ENCODE measurements around the gene MBNL2. TPM values are rescaled to one million over a fixed set of nuclear protein-coding genes. Genes with fewer than 3 reads are reported as not detected.

The MBNL2 gene
- total and polyA plus RNA-seq, 4 experiments from 2014 or later, result 20.1 to 36.2 (median 28.3) TPM

DNA sequence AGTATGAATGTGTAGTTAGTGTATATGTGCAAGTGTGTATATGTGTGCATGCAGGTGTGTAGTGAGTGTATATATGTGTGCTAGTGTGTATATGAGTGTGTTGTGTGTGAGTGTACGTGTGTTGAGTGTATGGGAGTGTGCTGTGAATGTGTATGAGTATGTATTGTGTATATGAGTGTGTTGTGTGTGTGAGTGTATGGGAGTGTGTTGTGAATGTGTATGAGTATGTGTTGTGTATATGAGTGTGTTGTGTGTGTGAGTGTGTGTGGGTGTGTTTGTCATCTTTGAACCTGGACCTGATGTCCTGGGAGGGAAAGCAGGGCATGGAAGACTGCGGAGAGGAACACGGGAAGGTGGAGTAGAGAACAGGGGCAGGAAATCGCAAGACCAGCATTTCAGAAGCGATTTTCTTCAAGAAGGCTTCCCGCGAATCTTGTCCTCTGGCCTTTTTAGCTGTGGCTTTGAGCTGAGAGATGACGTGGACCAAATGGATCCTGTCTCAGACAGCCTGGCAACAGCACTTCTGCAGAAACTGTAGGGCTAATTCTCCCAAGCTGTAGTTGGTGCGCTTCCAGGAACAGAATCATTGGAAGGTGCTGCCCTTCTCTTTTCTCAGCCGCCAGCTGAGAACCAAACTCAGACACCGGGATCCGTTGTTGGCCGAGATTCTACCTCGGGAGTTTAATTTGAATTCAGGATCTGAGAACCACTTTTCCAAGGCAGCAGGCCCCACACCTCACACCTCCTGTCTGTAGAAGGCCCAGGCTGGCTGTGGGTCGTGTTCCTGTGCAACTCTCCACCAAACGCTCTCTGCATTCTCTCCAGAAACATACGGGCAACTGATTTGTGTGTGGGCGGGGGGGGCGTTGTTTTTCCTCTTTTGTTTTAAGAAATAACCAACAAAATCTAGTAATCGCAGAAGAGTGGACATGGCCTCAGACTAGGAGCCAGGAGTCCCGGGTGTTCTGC lies 117.2 kb downstream of the MBNL2 start:
- Mint-ChIP-seq H3K9me3 (no peaks in the 10 kb centered on the region), H3K4me3 (peak overlapping the region in 2 of 8 donors; percentile 4 to 32), H3K36me3 (peaks cover 11 to 22% of the 10 kb centered on the region in 2 donors), H3K4me1 (peaks cover 7 to 8% (median 8%) of the 10 kb centered on the region in 4 donors), H3K27me3 (no peaks in the 10 kb centered on the region), H3K27ac (peak overlapping the region in 4 of 7 donors; percentile 9 to 75 (median 40))
- Histone ChIP-seq H3K27ac (ENCODE audit: low read depth, low read length) (no peak overlapping the region), H3K36me3 (ENCODE audit: insufficient read depth, low read length) (peaks cover 7% of the 10 kb centered on the region), H3K4me1 (ENCODE audit: insufficient read depth, low read length) (peaks cover 17% of the 10 kb centered on the region), H3K9me3 (ENCODE audit: control insufficient read depth in 1 of 2, low read length in 2 of 2) (no peaks in the 10 kb centered on the region), H3K4me3 (ENCODE audit: low read length in 2 of 2) (no peak overlapping the region), H3K27me3 (ENCODE audit: insufficient read depth, low read length) (no peaks in the 10 kb centered on the region)
- DNase-seq, result no peak
- intact Hi-C loops (cut with micrococcal nuclease), result no loop called here
- ChIA-PET CTCF (ENCODE audit: partially characterized antibody) (interaction anchor here (14.1 kb wide), 1 partner anchor 229 kb away, joined by 255 read pairs; no protein-coding TSS in a partner anchor), POLR2A (ENCODE audit: partially characterized antibody) (no interaction called here)

DNA sequence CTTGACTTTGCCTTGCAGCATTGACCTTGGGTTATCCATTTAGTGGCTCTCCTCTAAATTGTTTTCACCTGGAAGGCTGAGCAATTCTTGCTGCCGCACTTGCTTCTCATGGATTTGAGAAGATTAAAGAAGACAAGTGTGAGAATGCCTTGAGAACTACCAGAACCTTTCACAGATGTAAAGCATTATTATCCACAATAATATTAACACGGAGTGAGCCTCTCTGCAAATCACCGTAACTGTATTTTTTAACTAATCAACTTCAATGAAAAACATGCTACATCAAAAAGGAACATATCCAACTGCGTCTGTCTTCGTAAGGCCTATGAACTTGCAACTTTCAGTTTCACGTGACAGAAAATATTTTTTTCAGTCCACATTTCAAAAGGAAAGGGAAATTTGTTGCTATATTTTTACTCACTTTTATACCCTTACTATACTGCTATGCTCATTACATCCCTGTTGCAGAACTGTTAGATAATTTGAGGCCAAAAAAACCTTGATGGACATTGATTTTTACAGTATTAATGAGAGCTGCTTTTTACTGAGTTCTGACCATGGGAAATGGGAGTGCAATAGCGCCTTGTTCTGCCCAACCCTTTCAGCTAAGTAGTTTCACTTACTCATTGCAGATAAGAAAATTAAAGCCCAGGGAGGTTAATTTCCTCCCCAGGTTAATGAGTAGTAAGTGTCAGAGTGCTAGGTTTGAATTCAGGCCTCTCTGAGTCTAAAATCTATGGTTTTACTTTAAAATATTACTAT lies 118.0 kb downstream of the MBNL2 start:
- peak overlapping the region; percentile 28 to 75 (median 37) for H3K27ac Mint-ChIP-seq
- no peak overlapping the region for H3K4me3 ChIP-seq (ENCODE audit: low read length in 2 of 2)
- H3K9me3 Mint-ChIP-seq, result no peaks in the 10 kb centered on the region
- no peak overlapping the region for H3K27ac ChIP-seq (ENCODE audit: low read depth, low read length)
- peaks cover 6 to 24% of the 10 kb centered on the region in 2 donors for H3K36me3 Mint-ChIP-seq
- no peaks in the 10 kb centered on the region for H3K27me3 Mint-ChIP-seq
- DNase-seq, result no peak
- peaks cover 7 to 8% (median 8%) of the 10 kb centered on the region in 4 donors for H3K4me1 Mint-ChIP-seq
- peak overlapping the region in 4 of 8 donors; percentile 9 to 32 (median 21) for H3K4me3 Mint-ChIP-seq
- H3K9me3 ChIP-seq (ENCODE audit: control insufficient read depth in 1 of 2, low read length in 2 of 2), result no peaks in the 10 kb centered on the region
- ChIA-PET POLR2A (ENCODE audit: partially characterized antibody) (no interaction called here), CTCF (ENCODE audit: partially characterized antibody) (interaction anchor here (14.1 kb wide), 1 partner anchor 230 kb away, joined by 255 read pairs; no protein-coding TSS in a partner anchor)
- H3K4me1 ChIP-seq (ENCODE audit: insufficient read depth, low read length), result peaks cover 17% of the 10 kb centered on the region
- peaks cover 7% of the 10 kb centered on the region for H3K36me3 ChIP-seq (ENCODE audit: insufficient read depth, low read length)
- H3K27me3 ChIP-seq (ENCODE audit: insufficient read depth, low read length), result no peaks in the 10 kb centered on the region
- intact Hi-C loops (cut with micrococcal nuclease), result loop anchor here (5.0 kb wide), 1 partner anchor 113 kb away; no protein-coding TSS in a partner anchor

- Mint-ChIP-seq H3K9me3 (no peaks in the 10 kb centered on the region), H3K4me3 (no peak overlapping the region), H3K4me1 (peaks cover 7 to 8% (median 8%) of the 10 kb centered on the region in 4 donors), H3K36me3 (peaks cover 14 to 26% of the 10 kb centered on the region in 2 donors), H3K27me3 (no peaks in the 10 kb centered on the region), H3K27ac (peak overlapping the region in 4 of 7 donors; percentile 3 to 26 (median 18))
- no peaks in the 10 kb centered on the region for H3K27me3 ChIP-seq (ENCODE audit: insufficient read depth, low read length)
- no peaks in the 10 kb centered on the region for H3K9me3 ChIP-seq (ENCODE audit: control insufficient read depth in 1 of 2, low read length in 2 of 2)
- no peak overlapping the region for H3K4me3 ChIP-seq (ENCODE audit: low read length in 2 of 2)
- peaks cover 17% of the 10 kb centered on the region for H3K4me1 ChIP-seq (ENCODE audit: insufficient read depth, low read length)
- peaks cover 7% of the 10 kb centered on the region for H3K36me3 ChIP-seq (ENCODE audit: insufficient read depth, low read length)
- CTCF ChIA-PET (ENCODE audit: partially characterized antibody), result interaction anchor here (1.5 to 14.1 kb wide), 2 partner anchors 221 to 231 kb away, joined by 3 to 255 read pairs; no protein-coding TSS in a partner anchor
- intact Hi-C loops (cut with micrococcal nuclease), result loop anchor here (5.0 kb wide), 1 partner anchor 114 kb away; no protein-coding TSS in a partner anchor
- POLR2A ChIA-PET (ENCODE audit: partially characterized antibody), result no interaction called here
- no peak overlapping the region for H3K27ac ChIP-seq (ENCODE audit: low read depth, low read length)
- DNase-seq, result no peak
Measured at GRCh38 chr13:97341135-97341534, 119.0 kb downstream of the MBNL2 start.

- intact Hi-C loops (cut with micrococcal nuclease), result loop anchor here (5.0 kb wide), 1 partner anchor 115 kb away; no protein-coding TSS in a partner anchor
- H3K27ac ChIP-seq (ENCODE audit: low read depth, low read length), result no peak overlapping the region
- no peak for DNase-seq
- peaks cover 18 to 31% of the 10 kb centered on the region in 2 donors for H3K36me3 Mint-ChIP-seq
- no peak overlapping the region for H3K4me3 ChIP-seq (ENCODE audit: low read length in 2 of 2)
- no peak overlapping the region for H3K4me3 Mint-ChIP-seq
- peaks cover 6 to 8% (median 7%) of the 10 kb centered on the region in 4 donors for H3K4me1 Mint-ChIP-seq
- no peaks in the 10 kb centered on the region for H3K9me3 Mint-ChIP-seq
- peaks cover 4% of the 10 kb centered on the region for H3K36me3 ChIP-seq (ENCODE audit: insufficient read depth, low read length)
- no peaks in the 10 kb centered on the region for H3K9me3 ChIP-seq (ENCODE audit: control insufficient read depth in 1 of 2, low read length in 2 of 2)
- ChIA-PET CTCF (ENCODE audit: partially characterized antibody) (interaction anchor here (0.5 to 14.1 kb wide), 10 partner anchors 10 to 232 kb away, joined by 3 to 255 read pairs (median 4); no protein-coding TSS in a partner anchor), POLR2A (ENCODE audit: partially characterized antibody) (no interaction called here)
- no peaks in the 10 kb centered on the region for H3K27me3 Mint-ChIP-seq
- H3K27ac Mint-ChIP-seq, result peak overlapping the region in 1 of 7 donors; percentile 49
- H3K27me3 ChIP-seq (ENCODE audit: insufficient read depth, low read length), result no peaks in the 10 kb centered on the region
- H3K4me1 ChIP-seq (ENCODE audit: insufficient read depth, low read length), result peaks cover 17% of the 10 kb centered on the region
Measured at GRCh38 chr13:97342136-97342535, 120.0 kb downstream of the MBNL2 start.

GRCh38 chr13:97342936-97343335 lies 120.8 kb downstream of the MBNL2 start:
- ChIA-PET CTCF (ENCODE audit: partially characterized antibody) (interaction anchor here (1.0 to 14.1 kb wide), 6 partner anchors 10 to 233 kb away, joined by 3 to 255 read pairs (median 4); no protein-coding TSS in a partner anchor), POLR2A (ENCODE audit: partially characterized antibody) (no interaction called here)
- H3K4me3 Mint-ChIP-seq, result no peak overlapping the region
- Histone ChIP-seq H3K27me3 (ENCODE audit: insufficient read depth, low read length) (no peaks in the 10 kb centered on the region), H3K36me3 (ENCODE audit: insufficient read depth, low read length) (peaks cover 8% of the 10 kb centered on the region), H3K9me3 (ENCODE audit: control insufficient read depth in 1 of 2, low read length in 2 of 2) (no peaks in the 10 kb centered on the region), H3K4me1 (ENCODE audit: insufficient read depth, low read length) (peaks cover 17% of the 10 kb centered on the region), H3K27ac (ENCODE audit: low read depth, low read length) (no peak overlapping the region), H3K4me3 (ENCODE audit: low read length in 2 of 2) (no peak overlapping the region)
- peaks cover 24 to 39% of the 10 kb centered on the region in 2 donors for H3K36me3 Mint-ChIP-seq
- peaks cover 6 to 8% (median 7%) of the 10 kb centered on the region in 4 donors for H3K4me1 Mint-ChIP-seq
- H3K27me3 Mint-ChIP-seq, result no peaks in the 10 kb centered on the region
- no peak for DNase-seq
- H3K27ac Mint-ChIP-seq, result peak overlapping the region in 3 of 7 donors; percentile 31 to 53 (median 49)
- intact Hi-C loops (cut with micrococcal nuclease), result loop anchor here (5.0 kb wide), 1 partner anchor 116 kb away; no protein-coding TSS in a partner anchor
- no peaks in the 10 kb centered on the region for H3K9me3 Mint-ChIP-seq

- no peak overlapping the region for H3K4me3 Mint-ChIP-seq
- no peak overlapping the region for H3K4me3 ChIP-seq (ENCODE audit: low read length in 2 of 2)
- H3K9me3 Mint-ChIP-seq, result no peaks in the 10 kb centered on the region
- H3K27ac Mint-ChIP-seq, result no peak overlapping the region
- ChIA-PET CTCF (ENCODE audit: partially characterized antibody) (interaction anchor here (0.8 to 14.1 kb wide), 8 partner anchors 11 to 242 kb away, joined by 3 to 255 read pairs (median 4); no protein-coding TSS in a partner anchor), POLR2A (ENCODE audit: partially characterized antibody) (interaction anchor here (1.9 kb wide), 1 partner anchor 235 kb away, joined by 11 read pairs; no protein-coding TSS in a partner anchor)
- no peak overlapping the region for H3K27ac ChIP-seq (ENCODE audit: low read depth, low read length)
- peaks cover 10% of the 10 kb centered on the region for H3K4me1 ChIP-seq (ENCODE audit: insufficient read depth, low read length)
- DNase-seq, result peak in 4 of 5 donors; percentile 38 to 46 (median 44)
- no peaks in the 10 kb centered on the region for H3K27me3 Mint-ChIP-seq
- H3K9me3 ChIP-seq (ENCODE audit: control insufficient read depth in 1 of 2, low read length in 2 of 2), result no peaks in the 10 kb centered on the region
- intact Hi-C loops (cut with micrococcal nuclease), result loop anchor here (1.0 to 5.0 kb wide), 3 partner anchors 15 to 234 kb away; no protein-coding TSS in a partner anchor
- H3K27me3 ChIP-seq (ENCODE audit: insufficient read depth, low read length), result no peaks in the 10 kb centered on the region
- peaks cover 6 to 8% (median 7%) of the 10 kb centered on the region in 4 donors for H3K4me1 Mint-ChIP-seq
- H3K36me3 Mint-ChIP-seq, result peaks cover 31 to 51% of the 10 kb centered on the region in 2 donors
- peaks cover 14% of the 10 kb centered on the region for H3K36me3 ChIP-seq (ENCODE audit: insufficient read depth, low read length)
Measured at GRCh38 chr13:97344265-97345175, 122.4 kb downstream of the MBNL2 start.

Data from CD4-positive, alpha-beta memory T cell (primary cell).